A673 (cell line): ENCODE measurements around the gene MUC12.

Experiments
- EZH2 ChIP-seq: fragments of 200-600 bp; sonication (generic); IDR thresholded peaks from 2 replicates; pipeline ENCODE4 v1.6.1; 2017; ENCODE audit warnings: borderline replicate concordance, low read depth, mild to moderate bottlenecking, mixed read lengths, antibody characterized with exemption, low read length; ENCODE audit not compliant: poor library complexity, severe bottlenecking
- TF ChIP-seq, protein P1 (sequence below): fragments of 300-800, 200-600 bp; sonication (generic); conservative IDR thresholded peaks from 2 replicates; pipeline ENCODE4 v1.5.1; 2017; ENCODE audit warnings: low read depth, mild to moderate bottlenecking, antibody characterized with exemption, low read length, moderate library complexity, mixed read lengths

DNA sequence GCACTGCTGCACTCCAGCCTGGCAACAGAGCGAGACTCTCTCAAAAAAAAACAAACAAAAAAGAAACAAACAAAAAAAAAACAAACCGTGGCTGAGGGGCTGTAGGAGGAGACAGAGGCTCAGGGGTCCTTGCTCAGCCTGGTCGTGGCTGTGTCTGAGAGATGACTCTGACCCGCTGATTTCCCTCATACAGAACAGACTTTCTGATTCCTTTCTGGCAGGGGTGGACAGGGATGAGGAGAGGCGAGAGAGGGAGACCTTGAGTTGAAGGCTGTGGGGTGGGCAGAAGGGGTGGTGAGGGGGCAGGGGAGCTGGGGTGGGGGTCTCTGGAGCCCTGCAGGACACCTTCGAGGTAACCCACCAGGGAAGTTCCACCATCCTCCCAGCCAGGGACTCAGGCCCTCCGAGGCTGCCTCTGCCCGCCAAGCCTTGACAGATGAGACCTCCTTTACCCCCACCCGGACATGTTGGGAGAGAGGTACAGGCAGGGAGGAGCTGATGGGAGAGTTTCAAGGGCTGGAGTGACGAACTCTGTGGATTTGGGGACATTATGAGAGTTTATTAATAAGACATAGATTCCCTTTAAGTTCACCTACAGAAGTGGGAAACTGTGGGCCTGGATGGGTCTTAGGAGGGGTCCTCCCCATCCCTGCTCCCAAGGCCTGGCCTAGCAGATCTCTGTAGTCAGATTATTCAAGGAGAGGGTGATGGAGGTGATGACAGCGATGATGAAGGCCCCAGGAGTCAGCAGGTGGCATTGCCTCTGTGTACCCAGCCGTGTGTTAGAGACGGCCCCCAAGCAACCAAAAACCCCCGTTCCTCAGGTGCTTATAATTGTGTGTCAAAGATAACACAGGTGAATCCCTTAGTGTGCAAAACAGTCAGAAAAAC lies 2.0 kb downstream of the MUC12 start:
- TF ChIP-seq, protein P1, sequence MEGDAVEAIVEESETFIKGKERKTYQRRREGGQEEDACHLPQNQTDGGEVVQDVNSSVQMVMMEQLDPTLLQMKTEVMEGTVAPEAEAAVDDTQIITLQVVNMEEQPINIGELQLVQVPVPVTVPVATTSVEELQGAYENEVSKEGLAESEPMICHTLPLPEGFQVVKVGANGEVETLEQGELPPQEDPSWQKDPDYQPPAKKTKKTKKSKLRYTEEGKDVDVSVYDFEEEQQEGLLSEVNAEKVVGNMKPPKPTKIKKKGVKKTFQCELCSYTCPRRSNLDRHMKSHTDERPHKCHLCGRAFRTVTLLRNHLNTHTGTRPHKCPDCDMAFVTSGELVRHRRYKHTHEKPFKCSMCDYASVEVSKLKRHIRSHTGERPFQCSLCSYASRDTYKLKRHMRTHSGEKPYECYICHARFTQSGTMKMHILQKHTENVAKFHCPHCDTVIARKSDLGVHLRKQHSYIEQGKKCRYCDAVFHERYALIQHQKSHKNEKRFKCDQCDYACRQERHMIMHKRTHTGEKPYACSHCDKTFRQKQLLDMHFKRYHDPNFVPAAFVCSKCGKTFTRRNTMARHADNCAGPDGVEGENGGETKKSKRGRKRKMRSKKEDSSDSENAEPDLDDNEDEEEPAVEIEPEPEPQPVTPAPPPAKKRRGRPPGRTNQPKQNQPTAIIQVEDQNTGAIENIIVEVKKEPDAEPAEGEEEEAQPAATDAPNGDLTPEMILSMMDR = no peak
- TF ChIP-seq EZH2 = no peak
